Measurements from ENCODE around the gene PFDN1. TPM values are rescaled to one million over a fixed set of nuclear protein-coding genes. Genes with fewer than 3 reads are reported as not detected.
A peak's percentile ranks its signal among the peaks of the same experiment; 100 is the strongest.

PFDN1 gene
- total RNA-seq, 4 donors from 2014 or later = 42.7 to 102 (median 70.9) TPM

- peak overlapping the region in 1 of 2 donors; percentile 52 for H3K27ac ChIP-seq
- H3K4me3 ChIP-seq = no peak overlapping the region
- intact Hi-C loops (cut with DNase I; ENCODE audit: low total_unique reads) = no loop called here
Measured at GRCh38 chr5:140342896-140343295, 40.0 kb upstream of the PFDN1 start.

GRCh38 chr5:140342287-140342686 lies 39.4 kb upstream of the PFDN1 start:
- intact Hi-C loops (cut with DNase I; ENCODE audit: low total_unique reads) = no loop called here
- no peak for TF ChIP-seq CTCF (IDR thresholded peaks at IDR 0.05)
- TF ChIP-seq POLR2A (IDR thresholded peaks at IDR 0.05) = no peak
- no peak for DNase-seq
- H3K27me3 ChIP-seq = no peaks in the 10 kb centered on the region
- no peaks in the 10 kb centered on the region for H3K9me3 ChIP-seq
- H3K4me1 ChIP-seq = peaks cover 0 to 3% of the 10 kb centered on the region in 2 donors
- H3K36me3 ChIP-seq = no peaks in the 10 kb centered on the region
- H3K4me3 ChIP-seq = no peak overlapping the region
- peak overlapping the region in 1 of 2 donors; percentile 52 for H3K27ac ChIP-seq

More at GRCh38 chr5:140342896-140343295, 40.0 kb upstream of the PFDN1 start:
- peaks cover 0 to 3% of the 10 kb centered on the region in 2 donors for H3K4me1 ChIP-seq
- TF ChIP-seq POLR2A (IDR thresholded peaks at IDR 0.05) = no peak
- no peak for TF ChIP-seq CTCF (IDR thresholded peaks at IDR 0.05)
- no peak for DNase-seq
- no peaks in the 10 kb centered on the region for H3K36me3 ChIP-seq
- no peaks in the 10 kb centered on the region for H3K27me3 ChIP-seq
- no peaks in the 10 kb centered on the region for H3K9me3 ChIP-seq

GRCh38 chr5:140341591-140341990 lies 38.7 kb upstream of the PFDN1 start:
- peak in 1 of 2 donors; percentile 32 for DNase-seq
- H3K9me3 ChIP-seq = no peaks in the 10 kb centered on the region
- H3K27me3 ChIP-seq = no peaks in the 10 kb centered on the region
- TF ChIP-seq CTCF (IDR thresholded peaks at IDR 0.05) (no peak), POLR2A (IDR thresholded peaks at IDR 0.05) (no peak)
- intact Hi-C loops (cut with DNase I; ENCODE audit: low total_unique reads) = no loop called here
- H3K27ac ChIP-seq = peak overlapping the region in 1 of 2 donors; percentile 9
- H3K36me3 ChIP-seq = no peaks in the 10 kb centered on the region
- no peak overlapping the region for H3K4me3 ChIP-seq
- peaks cover 0 to 3% of the 10 kb centered on the region in 2 donors for H3K4me1 ChIP-seq

- H3K27me3 ChIP-seq = no peaks in the 10 kb centered on the region
- H3K4me1 ChIP-seq = peaks cover 0 to 7% of the 10 kb centered on the region in 2 donors
- no peaks in the 10 kb centered on the region for H3K9me3 ChIP-seq
- H3K27ac ChIP-seq = no peak overlapping the region
- DNase-seq = no peak
- intact Hi-C loops (cut with DNase I; ENCODE audit: low total_unique reads) = no loop called here
- TF ChIP-seq POLR2A (IDR thresholded peaks at IDR 0.05) (no peak), CTCF (IDR thresholded peaks at IDR 0.05) (no peak)
- no peaks in the 10 kb centered on the region for H3K36me3 ChIP-seq
- no peak overlapping the region for H3K4me3 ChIP-seq
Measured at GRCh38 chr5:140340605-140341121, 37.8 kb upstream of the PFDN1 start.

- no peaks in the 10 kb centered on the region for H3K27me3 ChIP-seq
- no peak overlapping the region for H3K4me3 ChIP-seq
- TF ChIP-seq CTCF (IDR thresholded peaks at IDR 0.05) (no peak), POLR2A (IDR thresholded peaks at IDR 0.05) (no peak)
- no peaks in the 10 kb centered on the region for H3K36me3 ChIP-seq
- intact Hi-C loops (cut with DNase I; ENCODE audit: low total_unique reads) = no loop called here
- DNase-seq = no peak
- peaks cover 0 to 3% of the 10 kb centered on the region in 2 donors for H3K4me1 ChIP-seq
- no peaks in the 10 kb centered on the region for H3K9me3 ChIP-seq
- no peak overlapping the region for H3K27ac ChIP-seq
Measured at GRCh38 chr5:140339636-140340035, 36.7 kb upstream of the PFDN1 start.

Data from uterus (tissue), 4 donors.